ENCODE data around the gene CEACAM1. TPM values are rescaled to one million over a fixed set of nuclear protein-coding genes. Genes with fewer than 3 reads are reported as not detected.
"Not testable (repeated sequence)": the region's sequence is repeated elsewhere in the genome, so short reads cannot be mapped to it uniquely, and the experiment has no call there.

Gene CEACAM1
- total and polyA plus RNA-seq, 7 donors: 0.62 to 4.8 (median 1.4) TPM

DNA sequence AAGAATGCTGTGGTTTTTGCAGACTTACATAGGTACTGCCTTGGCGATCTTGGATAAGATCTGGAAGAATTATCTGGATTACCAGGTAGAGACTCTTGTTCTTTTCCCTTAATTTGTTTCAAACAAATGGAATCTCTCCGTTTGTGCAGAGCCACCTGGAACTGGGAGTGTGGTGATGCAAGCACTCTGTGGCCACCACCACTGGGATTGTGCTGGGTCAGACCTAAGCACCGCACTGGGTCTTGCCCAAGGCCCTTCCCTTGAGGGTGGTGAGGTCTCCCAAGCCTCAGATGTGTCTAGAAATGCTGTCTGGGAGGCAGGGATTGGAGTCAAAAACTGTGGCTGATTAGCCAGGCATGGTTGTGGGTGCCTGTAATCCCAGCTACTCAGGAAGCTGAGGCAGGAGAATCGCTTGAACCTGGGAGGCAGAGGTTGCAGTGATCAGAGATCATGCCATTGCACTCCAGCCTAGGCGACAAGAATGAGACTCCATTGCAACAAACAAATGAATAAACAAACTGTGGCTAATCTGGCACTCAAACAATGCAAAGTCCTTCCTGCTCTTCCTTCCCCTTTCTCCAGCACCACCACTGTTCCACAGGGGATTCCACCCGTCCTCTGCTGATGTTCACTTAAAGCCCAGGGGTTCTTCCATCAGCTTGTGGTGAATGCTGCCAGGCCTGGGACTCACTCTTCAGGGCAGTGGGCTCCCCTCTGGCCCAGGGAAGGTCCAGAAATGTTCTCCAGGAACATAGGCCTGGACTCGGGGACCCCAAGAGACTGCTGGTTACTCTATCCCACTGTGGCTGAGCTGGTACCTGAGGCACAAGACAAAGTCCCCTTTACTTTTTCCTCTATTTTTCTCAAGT lies 10.8 kb upstream of the CEACAM1 start:
- Histone ChIP-seq H3K4me1 (no peaks in the 10 kb centered on the region), H3K36me3 (ENCODE audit: insufficient read depth in 1 of 2, low read depth in 1 of 2) (no peaks in the 10 kb centered on the region), H3K9me3 (no peaks in the 10 kb centered on the region), H3K27me3 (ENCODE audit: insufficient read depth in 3 of 3, low read length in 2 of 3) (peaks cover 0 to 7% (median 0%) of the 10 kb centered on the region in 3 donors), H3K27ac (no peak overlapping the region), H3K4me3 (no peak overlapping the region)
- no peak for ATAC-seq
- DNase-seq: no peak
- WGBS, 3 donors: 74 to 85% (median 76%) methylated on average over 7 of the region's 7 CpGs
- TF ChIP-seq, protein P1, sequence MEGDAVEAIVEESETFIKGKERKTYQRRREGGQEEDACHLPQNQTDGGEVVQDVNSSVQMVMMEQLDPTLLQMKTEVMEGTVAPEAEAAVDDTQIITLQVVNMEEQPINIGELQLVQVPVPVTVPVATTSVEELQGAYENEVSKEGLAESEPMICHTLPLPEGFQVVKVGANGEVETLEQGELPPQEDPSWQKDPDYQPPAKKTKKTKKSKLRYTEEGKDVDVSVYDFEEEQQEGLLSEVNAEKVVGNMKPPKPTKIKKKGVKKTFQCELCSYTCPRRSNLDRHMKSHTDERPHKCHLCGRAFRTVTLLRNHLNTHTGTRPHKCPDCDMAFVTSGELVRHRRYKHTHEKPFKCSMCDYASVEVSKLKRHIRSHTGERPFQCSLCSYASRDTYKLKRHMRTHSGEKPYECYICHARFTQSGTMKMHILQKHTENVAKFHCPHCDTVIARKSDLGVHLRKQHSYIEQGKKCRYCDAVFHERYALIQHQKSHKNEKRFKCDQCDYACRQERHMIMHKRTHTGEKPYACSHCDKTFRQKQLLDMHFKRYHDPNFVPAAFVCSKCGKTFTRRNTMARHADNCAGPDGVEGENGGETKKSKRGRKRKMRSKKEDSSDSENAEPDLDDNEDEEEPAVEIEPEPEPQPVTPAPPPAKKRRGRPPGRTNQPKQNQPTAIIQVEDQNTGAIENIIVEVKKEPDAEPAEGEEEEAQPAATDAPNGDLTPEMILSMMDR (IDR thresholded peaks at IDR 0.05): no peak
- intact Hi-C loops (cut with DNase I): no loop called here

DNA sequence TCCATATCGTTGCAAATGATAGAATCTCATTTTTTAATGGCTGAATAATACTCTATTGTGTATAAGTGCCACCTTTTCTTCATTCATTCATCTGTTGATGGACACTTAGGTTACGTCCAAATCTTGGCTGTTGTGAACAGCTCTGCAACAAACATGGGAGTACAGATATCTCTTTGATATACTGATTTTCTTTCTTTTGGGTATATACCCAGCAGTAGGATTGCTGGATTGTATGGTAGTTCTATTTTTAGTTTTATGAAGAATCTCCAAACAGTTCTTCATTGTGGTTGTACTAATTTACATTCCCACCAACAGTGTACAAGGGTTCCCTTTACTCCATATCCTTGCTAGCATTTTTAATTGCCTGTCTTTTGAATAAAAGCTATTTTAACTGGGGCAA lies 7.0 kb upstream of the CEACAM1 start:
- WGBS, 3 donors: 63 to 72% (median 68%) methylated on average over 2 of the region's 2 CpGs

DNA sequence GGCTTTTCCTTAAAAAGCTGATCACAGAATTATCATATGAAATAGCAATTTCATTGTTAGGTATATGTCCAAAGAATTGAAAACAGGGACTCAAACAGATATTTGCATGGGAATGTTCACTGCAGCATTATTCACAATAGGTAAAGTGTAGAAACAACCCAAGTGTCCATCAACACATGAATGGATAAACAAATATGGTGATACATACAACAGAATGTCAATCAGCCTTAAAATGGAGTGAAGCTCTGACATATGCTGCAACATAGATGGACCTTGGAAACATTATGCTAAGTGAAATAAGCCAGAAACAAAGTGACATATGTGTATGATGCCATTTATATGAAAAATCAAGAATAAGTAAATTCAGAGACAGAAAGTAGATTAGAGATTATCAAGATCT lies 6.1 kb upstream of the CEACAM1 start:
- DNase-seq: no peak
- Histone ChIP-seq H3K27ac (no peak overlapping the region), H3K9me3 (no peaks in the 10 kb centered on the region), H3K4me1 (no peaks in the 10 kb centered on the region), H3K4me3 (no peak overlapping the region), H3K27me3 (ENCODE audit: insufficient read depth in 3 of 3, low read length in 2 of 3) (peaks cover 0 to 7% (median 0%) of the 10 kb centered on the region in 3 donors), H3K36me3 (ENCODE audit: insufficient read depth in 1 of 2, low read depth in 1 of 2) (no peaks in the 10 kb centered on the region)
- intact Hi-C loops (cut with DNase I): no loop called here
- no peak for ATAC-seq
- TF ChIP-seq, protein P1 (IDR thresholded peaks at IDR 0.05): no peak

More for the DNA sequence above, 7.0 kb upstream of the CEACAM1 start:
- DNase-seq; ATAC-seq; H3K4me1 ChIP-seq; H3K27me3 ChIP-seq (ENCODE audit: insufficient read depth in 3 of 3, low read length in 2 of 3); intact Hi-C loops (cut with DNase I); H3K27ac ChIP-seq; H3K36me3 ChIP-seq (ENCODE audit: insufficient read depth in 1 of 2, low read depth in 1 of 2); H3K9me3 ChIP-seq; H3K4me3 ChIP-seq: not testable (repeated sequence)

DNA sequence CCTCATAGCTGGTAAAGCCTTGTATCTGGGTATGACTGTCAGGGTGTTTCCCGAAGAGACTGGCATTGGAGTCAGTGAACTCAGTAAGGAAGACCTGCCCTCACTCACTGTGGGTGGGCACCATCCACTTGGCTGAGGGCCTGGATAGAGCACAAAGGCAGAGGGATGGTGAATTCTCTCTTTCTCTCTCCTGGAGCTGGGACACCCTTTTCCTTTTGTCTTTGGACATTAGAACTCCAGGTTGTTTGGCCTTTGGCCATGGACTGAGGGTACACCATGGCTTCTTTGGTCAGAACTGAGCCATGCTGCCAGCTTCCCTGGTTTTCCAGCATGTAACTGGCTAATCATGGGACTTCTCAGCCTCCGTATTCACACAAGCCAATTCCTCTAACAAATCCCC lies 4.6 kb upstream of the CEACAM1 start:
- H3K27ac ChIP-seq: no peak overlapping the region
- DNase-seq (no peak), ATAC-seq (no peak)
- no peaks in the 10 kb centered on the region for H3K27me3 ChIP-seq (ENCODE audit: insufficient read depth in 3 of 3, low read length in 2 of 3)
- no peak overlapping the region for H3K4me3 ChIP-seq
- H3K36me3 ChIP-seq (ENCODE audit: insufficient read depth in 1 of 2, low read depth in 1 of 2): no peaks in the 10 kb centered on the region
- no peaks in the 10 kb centered on the region for H3K9me3 ChIP-seq
- intact Hi-C loops (cut with DNase I): no loop called here
- TF ChIP-seq, protein P1 (IDR thresholded peaks at IDR 0.05): no peak
- H3K4me1 ChIP-seq: no peaks in the 10 kb centered on the region
- WGBS, 3 donors: 78 to 88% (median 82%) methylated on average over 2 of the region's 2 CpGs

DNA sequence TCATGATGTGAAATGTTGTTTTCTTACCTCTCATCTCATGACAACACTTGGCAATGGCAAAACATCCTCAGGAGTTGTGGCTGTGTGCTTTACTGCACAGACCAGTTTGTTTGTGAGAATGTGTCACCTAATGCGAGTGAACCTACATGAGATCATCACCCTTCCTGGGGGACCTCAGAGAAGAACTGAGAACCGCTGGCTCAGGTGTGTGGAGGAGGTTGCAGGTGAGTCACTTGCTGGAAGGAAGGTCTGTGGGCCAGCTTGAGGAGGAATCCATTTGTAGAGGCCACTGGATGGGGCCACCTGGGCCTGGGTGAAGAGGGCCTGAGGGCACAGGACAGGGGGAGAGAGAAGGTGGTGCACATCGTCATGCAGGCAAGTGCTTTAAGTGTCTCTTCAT lies 3.0 kb upstream of the CEACAM1 start:
- Histone ChIP-seq H3K9me3 (no peaks in the 10 kb centered on the region), H3K36me3 (ENCODE audit: insufficient read depth in 1 of 2, low read depth in 1 of 2) (no peaks in the 10 kb centered on the region), H3K4me1 (no peaks in the 10 kb centered on the region), H3K27me3 (ENCODE audit: insufficient read depth in 3 of 3, low read length in 2 of 3) (no peaks in the 10 kb centered on the region), H3K4me3 (no peak overlapping the region), H3K27ac (no peak overlapping the region)
- TF ChIP-seq, protein P1 (IDR thresholded peaks at IDR 0.05): no peak
- WGBS, 3 donors: 90 to 94% (median 91%) methylated on average over 3 of the region's 3 CpGs
- ATAC-seq (no peak), DNase-seq (no peak)
- intact Hi-C loops (cut with DNase I): no loop called here

Measured in psoas muscle (tissue), 8 donors.